NB4 (cell line): ENCODE data around the gene IRS2.
A peak's percentile ranks its signal among the peaks of the same experiment; 100 is the strongest.

Experiments
- CTCF ChIP-seq: IDR thresholded peaks from one replicate; pipeline ENCODE4 v1.5.1; 2012; ENCODE audit warnings: low read depth, low read length
- MAX ChIP-seq: IDR thresholded peaks from 2 replicates; pipeline ENCODE4 v1.6.1; 2011; ENCODE audit warnings: low read depth, low read length
- MYC ChIP-seq: IDR thresholded peaks from 2 replicates; pipeline ENCODE4 v1.6.1; 2011; ENCODE audit warnings: low read depth, low read length
- POLR2A ChIP-seq: IDR thresholded peaks from 2 replicates; pipeline ENCODE4 v1.6.1; 2011; ENCODE audit warnings: mild to moderate bottlenecking; ENCODE audit not compliant: insufficient read length; ENCODE audit errors: extremely low read depth

- TF ChIP-seq CTCF (peak; percentile 81), POLR2A (peak; percentile 42), MAX (peak; percentile 94), MYC (peak; percentile 93)
These were observed 4.7 kb upstream of the IRS2 start for GRCh38 chr13:109790942-109791605.
